ENCODE data around the gene KRTAP10-6.
"Not testable (repeated sequence)": the region's sequence is repeated elsewhere in the genome, so short reads cannot be mapped to it uniquely, and the experiment has no call there.

Gene KRTAP10-6

DNA sequence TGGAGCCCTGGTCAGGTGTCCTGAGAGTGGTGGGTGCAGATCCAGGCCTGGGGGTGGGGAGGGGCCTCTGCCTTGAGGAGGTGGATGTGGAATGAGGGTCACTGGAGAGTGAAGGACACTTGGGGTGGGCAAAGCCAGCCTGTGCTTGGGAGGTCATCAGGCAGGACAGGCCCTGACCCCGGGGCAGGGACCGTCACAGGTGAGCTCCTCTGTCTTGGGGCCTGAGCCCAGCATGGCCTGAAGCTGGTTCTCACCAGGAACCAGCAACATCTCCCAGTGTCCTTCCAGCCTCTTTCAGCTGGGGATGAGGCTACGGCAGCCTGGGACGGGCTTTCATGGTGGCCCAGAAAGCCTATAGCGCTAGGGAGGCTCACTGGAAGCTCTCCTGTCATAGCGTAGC lies 40.2 kb downstream of the KRTAP10-6 start:
- no peak for DNase-seq (ENCODE audit: low read depth)
- H3K4me3 ChIP-seq (ENCODE audit: control insufficient read depth, low read depth, low read length): no peak overlapping the region
- TF ChIP-seq, protein P1, sequence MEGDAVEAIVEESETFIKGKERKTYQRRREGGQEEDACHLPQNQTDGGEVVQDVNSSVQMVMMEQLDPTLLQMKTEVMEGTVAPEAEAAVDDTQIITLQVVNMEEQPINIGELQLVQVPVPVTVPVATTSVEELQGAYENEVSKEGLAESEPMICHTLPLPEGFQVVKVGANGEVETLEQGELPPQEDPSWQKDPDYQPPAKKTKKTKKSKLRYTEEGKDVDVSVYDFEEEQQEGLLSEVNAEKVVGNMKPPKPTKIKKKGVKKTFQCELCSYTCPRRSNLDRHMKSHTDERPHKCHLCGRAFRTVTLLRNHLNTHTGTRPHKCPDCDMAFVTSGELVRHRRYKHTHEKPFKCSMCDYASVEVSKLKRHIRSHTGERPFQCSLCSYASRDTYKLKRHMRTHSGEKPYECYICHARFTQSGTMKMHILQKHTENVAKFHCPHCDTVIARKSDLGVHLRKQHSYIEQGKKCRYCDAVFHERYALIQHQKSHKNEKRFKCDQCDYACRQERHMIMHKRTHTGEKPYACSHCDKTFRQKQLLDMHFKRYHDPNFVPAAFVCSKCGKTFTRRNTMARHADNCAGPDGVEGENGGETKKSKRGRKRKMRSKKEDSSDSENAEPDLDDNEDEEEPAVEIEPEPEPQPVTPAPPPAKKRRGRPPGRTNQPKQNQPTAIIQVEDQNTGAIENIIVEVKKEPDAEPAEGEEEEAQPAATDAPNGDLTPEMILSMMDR (IDR thresholded peaks at IDR 0.05; ENCODE audit: control insufficient read depth, insufficient read depth, low read depth, low read length, missing control alignments): no peak

DNA sequence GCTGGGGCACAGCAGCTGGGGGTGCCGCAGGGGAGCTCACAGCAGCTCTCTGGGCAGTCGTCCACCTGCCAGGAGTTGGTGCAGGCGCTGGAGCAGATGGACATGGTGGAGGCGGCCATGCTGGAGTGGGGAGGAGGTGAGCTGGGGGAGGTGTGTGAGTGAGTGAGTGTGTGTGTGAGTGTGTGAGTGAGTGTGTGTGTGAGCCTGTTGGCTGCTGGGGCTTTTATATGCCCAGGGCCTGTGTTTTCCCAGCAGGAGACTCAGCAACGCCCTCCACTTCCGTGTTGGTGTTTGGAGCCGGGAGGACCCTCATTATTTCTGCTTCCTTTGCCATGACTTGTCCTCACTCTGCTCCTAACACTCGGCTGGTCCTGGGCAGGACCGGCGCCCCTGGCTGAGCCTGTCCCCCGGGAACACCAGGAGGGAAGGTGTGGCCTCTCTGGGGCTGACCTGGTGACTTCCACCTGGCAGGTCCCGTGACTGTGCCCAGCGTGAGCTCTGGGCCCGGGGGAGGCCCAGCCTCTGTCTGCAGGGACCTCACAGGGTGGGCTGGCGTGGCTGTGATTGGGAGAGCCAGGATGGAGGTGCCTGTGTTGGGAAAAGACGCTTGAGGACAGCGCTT lies 40.9 kb downstream of the KRTAP10-6 start, which contains the start of gene KRTAP10-2:
KRTAP10-2 (minus strand) TSS at position 166 of the 622 bp plus-strand sequence; CDS start at position 119, 47 bp downstream.
- no peak within 1 kb of the TSS for H3K4me3 ChIP-seq (ENCODE audit: control insufficient read depth, low read depth, low read length)
- TF ChIP-seq, protein P1 (IDR thresholded peaks at IDR 0.05; ENCODE audit: control insufficient read depth, insufficient read depth, low read depth, low read length, missing control alignments): no peak
- no peak for DNase-seq (ENCODE audit: low read depth)

DNA sequence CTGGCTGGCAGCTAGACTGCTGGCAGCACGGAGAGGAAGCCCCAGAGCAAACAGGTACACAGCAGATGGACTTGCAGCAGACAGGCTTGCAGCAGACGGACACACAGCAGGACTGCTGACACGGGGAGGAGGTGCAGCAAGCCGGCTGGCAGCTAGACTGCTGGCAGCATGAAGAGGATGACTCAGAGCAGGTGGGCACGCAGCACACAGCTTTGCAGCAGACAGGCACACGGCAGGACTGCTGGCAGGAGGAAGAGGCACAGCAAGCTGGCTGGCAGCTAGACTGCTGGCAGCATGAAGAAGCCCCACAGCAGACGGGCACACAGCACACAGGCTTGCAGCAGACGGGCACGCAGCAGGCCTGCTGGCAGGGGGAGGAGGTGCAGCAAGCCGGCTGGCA lies 41.5 kb downstream of the KRTAP10-6 start:
- TF ChIP-seq, protein P1 (IDR thresholded peaks at IDR 0.05; ENCODE audit: control insufficient read depth, insufficient read depth, low read depth, low read length, missing control alignments): no peak
- DNase-seq (ENCODE audit: low read depth): no peak
- H3K4me3 ChIP-seq (ENCODE audit: control insufficient read depth, low read depth, low read length): no peak overlapping the region

DNA sequence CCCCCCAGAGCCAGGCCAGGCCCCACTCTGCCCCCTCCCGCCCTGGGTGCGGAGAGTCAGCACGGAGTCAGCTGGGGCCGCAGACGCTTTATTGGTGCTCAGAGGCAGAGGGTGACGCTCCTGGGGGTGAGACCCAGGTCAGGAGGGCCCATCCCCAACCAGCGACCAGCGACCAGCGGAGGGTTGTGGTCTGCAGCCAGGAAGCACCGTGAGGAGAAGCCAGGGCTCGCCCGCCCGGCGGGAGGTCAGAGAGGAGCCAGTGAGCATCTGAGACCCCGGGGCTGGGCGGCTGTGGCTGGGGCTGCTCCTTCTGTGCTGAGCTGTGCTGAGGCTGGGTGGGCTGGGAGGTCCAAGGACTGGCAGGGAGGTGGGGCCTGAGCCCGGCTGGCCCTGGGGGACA lies 42.0 kb downstream of the KRTAP10-6 start:
- not testable (repeated sequence) for H3K4me3 ChIP-seq (ENCODE audit: control insufficient read depth, low read depth, low read length); DNase-seq (ENCODE audit: low read depth)

DNA sequence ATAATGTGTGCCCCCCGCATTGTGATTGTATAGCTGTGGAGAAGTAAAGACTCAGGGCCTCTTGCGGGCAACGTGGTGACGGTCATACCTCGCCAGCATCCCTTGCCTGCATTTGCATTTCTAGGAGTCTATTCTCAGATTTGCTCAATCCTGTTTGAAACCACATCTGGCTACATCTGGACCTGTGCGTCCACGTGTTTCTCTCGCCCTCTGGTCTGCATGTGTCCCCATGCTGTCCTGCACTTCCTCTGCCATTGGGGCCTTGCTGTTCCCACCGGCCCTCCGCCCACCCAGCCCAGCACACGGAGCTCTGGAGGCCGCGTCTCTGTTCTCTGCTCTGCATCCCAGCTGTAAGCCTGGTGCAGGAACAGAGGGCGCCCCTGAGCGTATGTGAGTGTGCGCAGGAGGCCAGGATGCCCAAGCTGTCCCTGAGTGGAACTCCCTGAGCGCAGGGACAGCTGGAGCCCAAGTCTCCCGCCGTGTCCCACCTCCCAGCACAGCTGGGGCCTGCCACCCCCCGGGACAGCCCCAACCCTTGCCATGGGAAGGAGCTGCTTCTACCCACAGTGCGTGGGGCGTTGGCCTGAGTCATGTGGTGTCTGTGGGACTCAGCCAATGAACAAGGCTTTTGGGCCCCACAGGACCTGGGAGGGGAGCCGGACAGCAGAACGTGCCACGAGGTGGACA lies 42.6 kb downstream of the KRTAP10-6 start:
- H3K4me3 ChIP-seq (ENCODE audit: control insufficient read depth, low read depth, low read length): no peak overlapping the region
- TF ChIP-seq, protein P1 (IDR thresholded peaks at IDR 0.05; ENCODE audit: control insufficient read depth, insufficient read depth, low read depth, low read length, missing control alignments): no peak
- no peak for DNase-seq (ENCODE audit: low read depth)

DNA sequence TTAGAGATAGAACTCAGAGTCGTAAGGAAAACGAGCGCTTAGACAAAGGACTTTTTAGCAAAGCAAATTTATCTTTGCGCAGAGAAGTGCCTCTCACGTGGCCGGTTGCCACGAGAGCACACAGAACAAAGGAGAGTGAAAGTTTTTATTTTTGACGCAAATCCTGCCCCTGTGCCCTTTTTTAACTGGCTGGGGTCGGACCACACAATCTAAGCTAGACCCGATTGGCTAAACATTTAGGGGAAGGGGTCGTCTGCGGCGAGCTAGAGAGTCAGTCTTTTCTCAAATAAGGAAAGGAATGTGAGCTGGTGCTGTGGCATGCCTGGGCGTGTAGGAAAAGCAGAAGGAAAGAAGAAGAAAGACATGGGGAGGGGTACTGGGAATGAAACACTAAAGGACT lies 43.4 kb downstream of the KRTAP10-6 start:
- TF ChIP-seq, protein P1 (IDR thresholded peaks at IDR 0.05; ENCODE audit: control insufficient read depth, insufficient read depth, low read depth, low read length, missing control alignments): no peak
- H3K4me3 ChIP-seq (ENCODE audit: control insufficient read depth, low read depth, low read length): no peak overlapping the region
- no peak for DNase-seq (ENCODE audit: low read depth)

DNA sequence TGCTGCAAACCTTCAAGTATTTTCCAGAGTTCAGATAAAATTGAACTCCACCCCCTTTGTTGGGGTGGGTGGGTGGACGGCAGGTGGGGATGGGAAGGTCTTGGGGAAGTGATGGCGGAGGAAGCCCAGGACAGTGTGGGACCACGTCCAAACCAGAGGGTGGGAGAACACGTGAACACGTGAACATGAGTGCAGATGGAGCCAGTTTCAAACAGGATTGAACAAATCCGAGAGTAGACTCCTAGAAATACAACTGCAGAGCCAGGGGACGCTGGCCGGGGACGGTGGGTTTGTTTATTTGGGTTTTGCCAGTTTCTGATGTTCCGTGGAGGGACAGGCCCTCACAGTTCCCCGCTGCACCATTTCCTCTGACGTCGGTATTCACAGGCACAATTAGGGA lies 43.9 kb downstream of the KRTAP10-6 start:
- no peak for DNase-seq (ENCODE audit: low read depth)
- H3K4me3 ChIP-seq (ENCODE audit: control insufficient read depth, low read depth, low read length): no peak overlapping the region
- TF ChIP-seq, protein P1 (IDR thresholded peaks at IDR 0.05; ENCODE audit: control insufficient read depth, insufficient read depth, low read depth, low read length, missing control alignments): no peak

Measured in AG09309 (cell line).